ENCODE results near the gene NDUFB7.

DNA sequence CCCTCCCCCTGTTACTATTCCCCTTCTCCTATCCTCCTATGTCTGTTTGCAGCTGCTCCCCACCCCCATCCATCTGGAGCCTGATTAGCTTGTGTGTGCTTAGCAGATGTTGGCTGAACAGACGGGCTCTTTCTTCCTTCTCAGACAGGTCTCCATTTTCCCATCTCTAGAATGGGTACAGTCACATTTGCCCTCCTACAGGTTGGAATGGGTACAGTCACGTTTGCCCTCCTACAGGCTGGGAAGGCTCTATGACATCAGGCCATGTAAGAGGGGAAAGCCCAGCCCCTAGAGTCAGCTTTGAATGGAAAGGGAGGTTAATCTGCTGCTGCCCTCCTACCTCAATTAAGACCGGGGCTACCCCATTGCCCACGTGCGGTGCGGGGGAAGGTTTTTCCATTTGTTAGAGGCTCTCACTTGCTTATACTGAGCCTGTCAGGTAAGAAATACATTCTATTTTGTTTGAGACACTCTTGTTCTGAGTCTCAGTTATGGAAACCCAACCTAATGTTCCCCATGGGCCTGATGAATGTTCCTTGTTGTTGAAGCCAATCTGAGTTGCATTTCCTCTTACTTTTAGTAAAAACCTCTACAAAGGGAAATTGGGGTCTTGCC is 8.9 kb upstream of the NDUFB7 start:
- no peak for TF ChIP-seq POLR2A (IDR thresholded peaks at IDR 0.05)
- TF ChIP-seq, protein P1, sequence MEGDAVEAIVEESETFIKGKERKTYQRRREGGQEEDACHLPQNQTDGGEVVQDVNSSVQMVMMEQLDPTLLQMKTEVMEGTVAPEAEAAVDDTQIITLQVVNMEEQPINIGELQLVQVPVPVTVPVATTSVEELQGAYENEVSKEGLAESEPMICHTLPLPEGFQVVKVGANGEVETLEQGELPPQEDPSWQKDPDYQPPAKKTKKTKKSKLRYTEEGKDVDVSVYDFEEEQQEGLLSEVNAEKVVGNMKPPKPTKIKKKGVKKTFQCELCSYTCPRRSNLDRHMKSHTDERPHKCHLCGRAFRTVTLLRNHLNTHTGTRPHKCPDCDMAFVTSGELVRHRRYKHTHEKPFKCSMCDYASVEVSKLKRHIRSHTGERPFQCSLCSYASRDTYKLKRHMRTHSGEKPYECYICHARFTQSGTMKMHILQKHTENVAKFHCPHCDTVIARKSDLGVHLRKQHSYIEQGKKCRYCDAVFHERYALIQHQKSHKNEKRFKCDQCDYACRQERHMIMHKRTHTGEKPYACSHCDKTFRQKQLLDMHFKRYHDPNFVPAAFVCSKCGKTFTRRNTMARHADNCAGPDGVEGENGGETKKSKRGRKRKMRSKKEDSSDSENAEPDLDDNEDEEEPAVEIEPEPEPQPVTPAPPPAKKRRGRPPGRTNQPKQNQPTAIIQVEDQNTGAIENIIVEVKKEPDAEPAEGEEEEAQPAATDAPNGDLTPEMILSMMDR (IDR thresholded peaks at IDR 0.05) = no peak

Data from testis (tissue), 2 donors.